ENCODE results near the gene ORAI3. TPM values are rescaled to one million over a fixed set of nuclear protein-coding genes. Genes with fewer than 3 reads are reported as not detected.

The ORAI3 gene
- polyA plus RNA-seq (ENCODE audit: insufficient read length): 9.8 TPM

GRCh38 chr16:30948667-30949649, at the start of gene ORAI3:
Gene ORAI3, plus strand, starts transcription at chr16:30949068. Its CDS starts 222 bp downstream, at chr16:30949290.
- DNase-seq: peak; percentile 74

- no peak for DNase-seq
These were observed 49.1 kb upstream of the ORAI3 start for GRCh38 chr16:30899794-30900193.

GRCh38 chr16:30900588-30900987, 48.3 kb upstream of the ORAI3 start:
- DNase-seq: no peak

- DNase-seq: no peak
These were observed 47.5 kb upstream of the ORAI3 start for GRCh38 chr16:30901201-30902028.

GRCh38 chr16:30902029-30902972, 46.6 kb upstream of the ORAI3 start:
- peak; percentile 88 for DNase-seq

- no peak for DNase-seq
These were observed 45.9 kb upstream of the ORAI3 start for GRCh38 chr16:30903002-30903401.

GRCh38 chr16:30903596-30903995, 45.3 kb upstream of the ORAI3 start:
- no peak for DNase-seq

GRCh38 chr16:30904114-30904780, 44.6 kb upstream of the ORAI3 start:
- DNase-seq: no peak

GRCh38 chr16:30907064-30907463, 41.8 kb upstream of the ORAI3 start:
- DNase-seq: no peak

GRCh38 chr16:30910427-30911029, 38.3 kb upstream of the ORAI3 start:
- no peak for DNase-seq

- no peak for DNase-seq
These were observed 36.0 kb upstream of the ORAI3 start for GRCh38 chr16:30912794-30913412.

- no peak for DNase-seq
These were observed 34.0 kb upstream of the ORAI3 start for GRCh38 chr16:30914830-30915229.

- no peak for DNase-seq
These were observed 30.3 kb upstream of the ORAI3 start for GRCh38 chr16:30918614-30919013.

GRCh38 chr16:30920891-30921290, 28.0 kb upstream of the ORAI3 start:
- DNase-seq: no peak

- DNase-seq: no peak
These were observed 27.5 kb upstream of the ORAI3 start for GRCh38 chr16:30921459-30921747.

GRCh38 chr16:30921748-30922419, 27.0 kb upstream of the ORAI3 start:
- DNase-seq: peak; percentile 95

- DNase-seq: peak; percentile 100
These were observed 26.4 kb upstream of the ORAI3 start for GRCh38 chr16:30922420-30922959.

GRCh38 chr16:30922960-30923535, 25.8 kb upstream of the ORAI3 start:
- DNase-seq: peak; percentile 100

GRCh38 chr16:30923554-30924075, 25.3 kb upstream of the ORAI3 start, which contains the start of gene FBXL19:
Gene FBXL19, plus strand, starts transcription at chr16:30923572. Its CDS starts 2,183 bp downstream, at chr16:30925755.
- DNase-seq: no peak

Data from hindlimb muscle (tissue), 1 donor.